ACC112 (cell line): Measurements from ENCODE around the gene ST6GAL2.
A peak's percentile ranks its signal among the peaks of the same experiment; 100 is the strongest.

Experiments used
- H2AFZ ChIP-seq: fragments of 200-600 bp; sonication (generic); one replicate; pipeline ENCODE4 v1.6.0; 2017; ENCODE audit warnings: antibody characterized with exemption, low read length; ENCODE audit not compliant: unreplicated experiment
- H3K27ac ChIP-seq: fragments of 200-600 bp; sonication (generic); 2 replicates; pipeline ENCODE4 v1.5.1; 2014; ENCODE audit warnings: low read depth, mild to moderate bottlenecking, antibody characterized with exemption, low read length, moderate library complexity
- H3K27me3 ChIP-seq: fragments of 200-600 bp; sonication (generic); 2 replicates; pipeline ENCODE4 v1.6.1; 2014; ENCODE audit warnings: mild to moderate bottlenecking, antibody characterized with exemption, low read length, moderate library complexity, mixed read lengths; ENCODE audit not compliant: insufficient read depth
- H3K36me3 ChIP-seq: fragments of 200-600 bp; sonication (generic); 2 replicates; pipeline ENCODE4 v1.6.1; 2016; ENCODE audit warnings: mild to moderate bottlenecking, antibody characterized with exemption, low read length, moderate library complexity, mixed read lengths; ENCODE audit not compliant: insufficient read depth
- H3K4me1 ChIP-seq: fragments of 200-600 bp; sonication (generic); one replicate; pipeline ENCODE4 v1.6.1; 2016; ENCODE audit warnings: low read length, mixed read lengths; ENCODE audit not compliant: insufficient read depth, unreplicated experiment, control insufficient read depth
- H3K4me3 ChIP-seq: fragments of 200-600 bp; sonication (generic); 2 replicates; pipeline ENCODE4 v1.5.1; 2014; ENCODE audit warnings: mild to moderate bottlenecking, low read depth, low read length
- H3K79me2 ChIP-seq: fragments of 200-600 bp; sonication (generic); one replicate; pipeline ENCODE4 v1.6.0; 2016; ENCODE audit warnings: low read length; ENCODE audit not compliant: control insufficient read depth, unreplicated experiment, insufficient read depth

The ST6GAL2 gene

GRCh38 chr2:106886916-106887758, 1.2 kb upstream of the ST6GAL2 start:
- peak overlapping the region; percentile 54 for H3K4me3 ChIP-seq
- no peaks in the 10 kb centered on the region for H3K4me1 ChIP-seq
- H3K27me3 ChIP-seq, result peaks cover 45% of the 10 kb centered on the region
- no peak overlapping the region for H3K27ac ChIP-seq
- H2AFZ ChIP-seq, result no peak overlapping the region
- H3K79me2 ChIP-seq, result no peaks in the 10 kb centered on the region
- H3K36me3 ChIP-seq, result no peaks in the 10 kb centered on the region

GRCh38 chr2:106885329-106885728, 638 bp downstream of the ST6GAL2 start:
- Histone ChIP-seq H2AFZ (no peak overlapping the region), H3K27me3 (peaks cover 46% of the 10 kb centered on the region), H3K4me3 (no peak overlapping the region), H3K79me2 (no peaks in the 10 kb centered on the region), H3K4me1 (no peaks in the 10 kb centered on the region), H3K27ac (no peak overlapping the region), H3K36me3 (no peaks in the 10 kb centered on the region)

- Histone ChIP-seq H3K79me2 (no peaks in the 10 kb centered on the region), H3K36me3 (no peaks in the 10 kb centered on the region), H3K4me1 (no peaks in the 10 kb centered on the region), H3K27me3 (peaks cover 42% of the 10 kb centered on the region), H3K4me3 (no peak overlapping the region), H2AFZ (no peak overlapping the region), H3K27ac (no peak overlapping the region)
Measured at GRCh38 chr2:106882673-106883072, 3.3 kb downstream of the ST6GAL2 start.

GRCh38 chr2:106878206-106878605, 7.8 kb downstream of the ST6GAL2 start:
- no peaks in the 10 kb centered on the region for H3K36me3 ChIP-seq
- H3K79me2 ChIP-seq, result no peaks in the 10 kb centered on the region
- H3K27ac ChIP-seq, result no peak overlapping the region
- H3K27me3 ChIP-seq, result peaks cover 4% of the 10 kb centered on the region; the same call in 1 of the 2 replicates
- H3K4me3 ChIP-seq, result no peak overlapping the region
- H3K4me1 ChIP-seq, result no peaks in the 10 kb centered on the region
- no peak overlapping the region for H2AFZ ChIP-seq

GRCh38 chr2:106876699-106877098, 9.3 kb downstream of the ST6GAL2 start:
- no peaks in the 10 kb centered on the region for H3K79me2 ChIP-seq
- no peak overlapping the region for H2AFZ ChIP-seq
- no peaks in the 10 kb centered on the region for H3K4me1 ChIP-seq
- no peak overlapping the region for H3K27ac ChIP-seq
- H3K27me3 ChIP-seq, result no peaks in the 10 kb centered on the region
- no peak overlapping the region for H3K4me3 ChIP-seq
- H3K36me3 ChIP-seq, result no peaks in the 10 kb centered on the region

- H3K79me2 ChIP-seq, result no peaks in the 10 kb centered on the region
- H3K4me1 ChIP-seq, result no peaks in the 10 kb centered on the region
- no peak overlapping the region for H3K4me3 ChIP-seq
- H2AFZ ChIP-seq, result no peak overlapping the region
- no peak overlapping the region for H3K27ac ChIP-seq
- no peaks in the 10 kb centered on the region for H3K27me3 ChIP-seq
- no peaks in the 10 kb centered on the region for H3K36me3 ChIP-seq
Measured at GRCh38 chr2:106869512-106870275, 16.3 kb downstream of the ST6GAL2 start.

GRCh38 chr2:106868275-106868674, 17.7 kb downstream of the ST6GAL2 start:
- H3K36me3 ChIP-seq, result no peaks in the 10 kb centered on the region
- no peak overlapping the region for H3K4me3 ChIP-seq
- no peak overlapping the region for H3K27ac ChIP-seq
- H3K79me2 ChIP-seq, result no peaks in the 10 kb centered on the region
- no peaks in the 10 kb centered on the region for H3K27me3 ChIP-seq
- H3K4me1 ChIP-seq, result no peaks in the 10 kb centered on the region
- H2AFZ ChIP-seq, result no peak overlapping the region

- Histone ChIP-seq H2AFZ (no peak overlapping the region), H3K27me3 (no peaks in the 10 kb centered on the region), H3K36me3 (no peaks in the 10 kb centered on the region), H3K27ac (no peak overlapping the region), H3K4me3 (no peak overlapping the region), H3K4me1 (no peaks in the 10 kb centered on the region), H3K79me2 (no peaks in the 10 kb centered on the region)
Measured at GRCh38 chr2:106867196-106867953, 18.6 kb downstream of the ST6GAL2 start.

- Histone ChIP-seq H3K27me3 (no peaks in the 10 kb centered on the region), H3K27ac (no peak overlapping the region), H2AFZ (no peak overlapping the region), H3K36me3 (no peaks in the 10 kb centered on the region), H3K4me3 (no peak overlapping the region), H3K4me1 (no peaks in the 10 kb centered on the region), H3K79me2 (no peaks in the 10 kb centered on the region)
Measured at GRCh38 chr2:106866641-106867040, 19.3 kb downstream of the ST6GAL2 start.

GRCh38 chr2:106864051-106864450, 21.9 kb downstream of the ST6GAL2 start:
- Histone ChIP-seq H3K4me1 (no peaks in the 10 kb centered on the region), H3K27me3 (no peaks in the 10 kb centered on the region), H3K36me3 (no peaks in the 10 kb centered on the region)

More at GRCh38 chr2:106864051-106864450, 21.9 kb downstream of the ST6GAL2 start:
- no peak overlapping the region for H3K27ac ChIP-seq
- H3K4me3 ChIP-seq, result no peak overlapping the region
- H2AFZ ChIP-seq, result no peak overlapping the region
- no peaks in the 10 kb centered on the region for H3K79me2 ChIP-seq
